ENCODE results near the gene ABCB8. TPM values are rescaled to one million over a fixed set of nuclear protein-coding genes. Genes with fewer than 3 reads are reported as not detected.

The ABCB8 gene
- total and polyA plus RNA-seq, 9 of the 15 experiments (the other 6 are each of a cell fraction or from before 2014, with no cell fraction given): 7.6 to 106 (median 36.3) TPM

DNA sequence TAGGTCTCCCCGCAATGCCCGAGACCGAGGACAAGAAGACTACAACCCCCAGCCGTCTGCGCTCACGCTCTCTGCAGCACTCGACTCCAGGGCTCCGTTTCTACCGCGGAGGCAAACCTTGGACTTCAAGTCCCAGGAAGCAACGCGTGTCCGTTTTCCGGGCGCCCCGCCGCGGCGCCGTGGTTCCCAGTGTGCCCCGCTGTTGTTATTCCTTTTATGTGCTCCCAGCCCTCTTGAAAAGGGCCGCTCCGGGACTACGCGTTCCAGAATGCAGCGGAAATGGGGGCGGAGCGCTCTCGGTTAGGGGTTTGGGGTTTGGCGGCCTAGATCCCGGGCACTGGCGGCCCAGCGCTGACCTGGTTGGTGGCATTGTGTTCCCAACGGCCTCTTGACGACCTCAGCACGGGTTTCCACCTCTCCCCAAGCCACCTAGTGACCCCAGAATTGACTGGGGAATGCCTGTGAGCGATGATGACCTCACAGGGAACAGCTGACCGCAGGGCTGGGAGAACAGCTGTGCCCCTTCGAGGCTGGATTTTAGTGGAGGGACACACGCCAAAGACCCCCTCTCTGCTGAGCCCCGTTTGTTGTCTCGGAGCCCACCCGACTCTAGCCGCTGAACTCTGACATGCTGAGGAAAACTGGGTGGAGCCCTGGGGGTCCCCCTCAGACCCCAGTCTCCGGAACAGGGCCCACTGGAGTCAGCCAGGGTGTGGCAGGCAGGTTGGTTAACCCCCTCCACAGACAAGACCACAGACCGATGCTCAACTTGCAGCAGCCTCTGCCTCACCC, 29.9 kb downstream of the ABCB8 start (continued):
- TF ChIP-seq FOXO4 (CRISPR knock-in tag; IDR thresholded peaks at IDR 0.05): no peak
- peak; percentile 22; the same call in 1 of the 2 replicates for TF ChIP-seq KLF13 (tag; IDR thresholded peaks at IDR 0.05; ENCODE audit: borderline replicate concordance, low read depth)
- no peak for TF ChIP-seq RBM15 (IDR thresholded peaks at IDR 0.05; ENCODE audit: insufficient read depth, low read length)
- TF ChIP-seq SMARCB1 (IDR thresholded peaks at IDR 0.05; ENCODE audit: insufficient read length, low read depth): no peak
- peak; percentile 94 for TF ChIP-seq ZFX (CRISPR knock-in tag; IDR thresholded peaks at IDR 0.05)
- TF ChIP-seq ZNF253 (CRISPR knock-in tag; conservative IDR thresholded peaks at IDR 0.05): no peak
- TF ChIP-seq ZNF668 (CRISPR knock-in tag; IDR thresholded peaks at IDR 0.05): no peak
- no peak for TF ChIP-seq TAL1 (IDR thresholded peaks at IDR 0.05)
- TF ChIP-seq NR3C1 (CRISPR knock-in tag; IDR thresholded peaks at IDR 0.05): no peak
- TF ChIP-seq CUX1 (CRISPR knock-in tag; IDR thresholded peaks at IDR 0.05): no peak
- no peak for TF ChIP-seq ZFP91 (CRISPR knock-in tag; IDR thresholded peaks at IDR 0.05)
- TF ChIP-seq ZKSCAN3 (CRISPR knock-in tag; IDR thresholded peaks at IDR 0.05): no peak
- TF ChIP-seq, protein P1, sequence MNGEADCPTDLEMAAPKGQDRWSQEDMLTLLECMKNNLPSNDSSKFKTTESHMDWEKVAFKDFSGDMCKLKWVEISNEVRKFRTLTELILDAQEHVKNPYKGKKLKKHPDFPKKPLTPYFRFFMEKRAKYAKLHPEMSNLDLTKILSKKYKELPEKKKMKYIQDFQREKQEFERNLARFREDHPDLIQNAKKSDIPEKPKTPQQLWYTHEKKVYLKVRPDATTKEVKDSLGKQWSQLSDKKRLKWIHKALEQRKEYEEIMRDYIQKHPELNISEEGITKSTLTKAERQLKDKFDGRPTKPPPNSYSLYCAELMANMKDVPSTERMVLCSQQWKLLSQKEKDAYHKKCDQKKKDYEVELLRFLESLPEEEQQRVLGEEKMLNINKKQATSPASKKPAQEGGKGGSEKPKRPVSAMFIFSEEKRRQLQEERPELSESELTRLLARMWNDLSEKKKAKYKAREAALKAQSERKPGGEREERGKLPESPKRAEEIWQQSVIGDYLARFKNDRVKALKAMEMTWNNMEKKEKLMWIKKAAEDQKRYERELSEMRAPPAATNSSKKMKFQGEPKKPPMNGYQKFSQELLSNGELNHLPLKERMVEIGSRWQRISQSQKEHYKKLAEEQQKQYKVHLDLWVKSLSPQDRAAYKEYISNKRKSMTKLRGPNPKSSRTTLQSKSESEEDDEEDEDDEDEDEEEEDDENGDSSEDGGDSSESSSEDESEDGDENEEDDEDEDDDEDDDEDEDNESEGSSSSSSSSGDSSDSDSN (IDR thresholded peaks at IDR 0.05; ENCODE audit: borderline replicate concordance in 1 of 2, low read depth in 2 of 2, low read length in 2 of 2): 0 out of 4 replicates have a peak, but pooled peaks of 1 of the 2 experiments have one; percentile 13
- no peak for TF ChIP-seq ZNF121 (CRISPR knock-in tag; conservative IDR thresholded peaks at IDR 0.05)

Data from K562 (cell line).